Esophagus (tissue), 2 donors: Measurements from ENCODE around the gene EXTL1. TPM values are rescaled to one million over a fixed set of nuclear protein-coding genes. Genes with fewer than 3 reads are reported as not detected.

ENCODE experiments used
- H3K27ac ChIP-seq, 2 donors: one replicate each; pipeline ENCODE4 v1.5.1; 2013; ENCODE audit warnings: low read depth in 2 of 2, mild to moderate bottlenecking in 2 of 2, inconsistent platforms in 1 of 2, low read length in 1 of 2, moderate library complexity in 1 of 2
- H3K27me3 ChIP-seq, 2 donors: one replicate each; pipeline ENCODE4 v1.6.1; 2013; ENCODE audit warnings: low read length in 2 of 2, control low read depth in 1 of 2, mild to moderate bottlenecking in 1 of 2; ENCODE audit not compliant: insufficient read depth in 2 of 2, control insufficient read depth in 1 of 2
- H3K36me3 ChIP-seq, 2 donors: one replicate each; pipeline ENCODE4 v1.6.1; 2013; ENCODE audit warnings: low read length in 1 of 2; ENCODE audit not compliant: control insufficient read depth in 2 of 2, insufficient read depth in 2 of 2
- H3K4me1 ChIP-seq, 2 donors: one replicate each; pipeline ENCODE4 v1.6.1; 2013; ENCODE audit warnings: low read length in 1 of 2; ENCODE audit not compliant: control insufficient read depth in 2 of 2, insufficient read depth in 2 of 2
- H3K4me3 ChIP-seq, 2 donors: one replicate each; pipeline ENCODE4 v1.5.1; 2013; ENCODE audit warnings: low read length in 2 of 2, mild to moderate bottlenecking in 2 of 2, low read depth in 1 of 2, moderate library complexity in 1 of 2
- H3K9me3 ChIP-seq, 2 donors: one replicate each; pipeline ENCODE4 v1.6.1; 2013; ENCODE audit warnings: mild to moderate bottlenecking in 2 of 2, low read depth in 1 of 2, low read length in 1 of 2, moderate library complexity in 1 of 2; ENCODE audit not compliant: control insufficient read depth in 2 of 2, insufficient read depth in 1 of 2
- WGBS, 2 donors: extraction: QIAGEN DNeasy Blood & Tissue Kit; methylation state at CpG; one replicate each; pipeline ENCODE4 v1.1.7; 2013; 5-methylcytosine and 5-hydroxymethylcytosine counted together
- polyA plus RNA-seq, 2 donors: library from polyadenylated mRNA; stranded (reverse); fragments of 200-250 nt; gene quantifications; one replicate each; pipeline ENCODE4 v1.2.3, GENCODE V29; 2013
- donor health status: healthy with polysubstance abuse.
- donor health status: Bipolar disorder and iron deficiency.

EXTL1 gene
- polyA plus RNA-seq, 2 donors, result 0.09 to 0.45 TPM

DNA sequence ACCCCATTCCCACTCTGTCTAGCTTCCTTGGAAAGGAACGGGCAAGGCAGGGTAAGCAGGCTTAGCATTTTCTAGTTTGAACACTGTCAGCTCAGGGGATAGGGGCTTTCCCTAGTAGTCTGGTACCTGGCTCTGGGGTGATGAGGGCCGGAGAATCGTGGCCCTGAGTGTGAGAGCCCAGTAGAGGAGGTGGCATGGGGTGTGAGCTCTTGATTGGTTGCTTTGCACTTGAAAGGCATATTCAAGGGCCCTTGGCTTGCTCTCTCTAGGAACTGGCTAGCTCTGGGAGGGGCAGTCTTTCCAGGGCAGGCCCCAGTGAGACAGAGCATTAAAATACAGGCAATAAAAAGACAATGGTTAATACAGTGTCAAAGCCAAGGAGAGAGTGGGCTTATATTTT is 10.8 kb upstream of the EXTL1 start:
- Histone ChIP-seq H3K27ac (no peak overlapping the region), H3K36me3 (no peaks in the 10 kb centered on the region), H3K27me3 (no peaks in the 10 kb centered on the region), H3K9me3 (no peaks in the 10 kb centered on the region), H3K4me3 (no peak overlapping the region), H3K4me1 (peaks cover 0 to 2% of the 10 kb centered on the region in 2 donors)
- WGBS, 2 donors, result 76 to 77% methylated on average over 3 of the region's 3 CpGs

DNA sequence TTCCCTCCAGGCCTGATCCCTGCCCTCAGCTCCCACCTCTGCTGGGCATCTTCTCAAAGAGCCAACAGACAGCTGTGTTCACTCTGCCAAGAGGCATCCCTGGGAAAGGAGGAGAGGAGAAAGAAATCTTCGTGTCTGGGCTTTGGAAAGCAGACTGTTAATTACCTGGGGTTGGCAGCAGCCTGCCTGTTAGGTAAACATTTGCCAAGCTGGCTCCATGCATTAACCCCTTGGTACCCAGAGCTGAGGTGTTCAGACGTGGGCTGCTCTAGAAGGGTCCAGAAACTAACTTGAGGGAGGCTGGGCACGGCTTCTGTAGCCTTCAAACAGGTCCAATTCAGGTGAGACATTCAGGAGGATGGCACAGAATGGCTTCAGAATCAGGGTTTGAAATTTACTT is 8.7 kb upstream of the EXTL1 start:
- no peaks in the 10 kb centered on the region for H3K9me3 ChIP-seq
- no peaks in the 10 kb centered on the region for H3K4me1 ChIP-seq
- H3K36me3 ChIP-seq, result no peaks in the 10 kb centered on the region
- H3K4me3 ChIP-seq, result no peak overlapping the region
- no peaks in the 10 kb centered on the region for H3K27me3 ChIP-seq
- 42 to 53% methylated on average over 3 of the region's 3 CpGs for WGBS, 2 donors
- no peak overlapping the region for H3K27ac ChIP-seq

- 84 to 89% methylated on average over 2 of the region's 2 CpGs for WGBS, 2 donors
- H3K27me3 ChIP-seq, result no peaks in the 10 kb centered on the region
- H3K4me1 ChIP-seq, result no peaks in the 10 kb centered on the region
Measured at GRCh38 chr1:26014179-26014578, 7.4 kb upstream of the EXTL1 start.

GRCh38 chr1:26015358-26015757 is 6.2 kb upstream of the EXTL1 start:
- 62 to 67% methylated on average over 2 of the region's 2 CpGs for WGBS, 2 donors
- no peak overlapping the region for H3K27ac ChIP-seq

More at GRCh38 chr1:26014179-26014578, 7.4 kb upstream of the EXTL1 start:
- H3K27ac ChIP-seq, result no peak overlapping the region
- H3K4me3 ChIP-seq, result no peak overlapping the region
- no peaks in the 10 kb centered on the region for H3K36me3 ChIP-seq
- no peaks in the 10 kb centered on the region for H3K9me3 ChIP-seq

DNA sequence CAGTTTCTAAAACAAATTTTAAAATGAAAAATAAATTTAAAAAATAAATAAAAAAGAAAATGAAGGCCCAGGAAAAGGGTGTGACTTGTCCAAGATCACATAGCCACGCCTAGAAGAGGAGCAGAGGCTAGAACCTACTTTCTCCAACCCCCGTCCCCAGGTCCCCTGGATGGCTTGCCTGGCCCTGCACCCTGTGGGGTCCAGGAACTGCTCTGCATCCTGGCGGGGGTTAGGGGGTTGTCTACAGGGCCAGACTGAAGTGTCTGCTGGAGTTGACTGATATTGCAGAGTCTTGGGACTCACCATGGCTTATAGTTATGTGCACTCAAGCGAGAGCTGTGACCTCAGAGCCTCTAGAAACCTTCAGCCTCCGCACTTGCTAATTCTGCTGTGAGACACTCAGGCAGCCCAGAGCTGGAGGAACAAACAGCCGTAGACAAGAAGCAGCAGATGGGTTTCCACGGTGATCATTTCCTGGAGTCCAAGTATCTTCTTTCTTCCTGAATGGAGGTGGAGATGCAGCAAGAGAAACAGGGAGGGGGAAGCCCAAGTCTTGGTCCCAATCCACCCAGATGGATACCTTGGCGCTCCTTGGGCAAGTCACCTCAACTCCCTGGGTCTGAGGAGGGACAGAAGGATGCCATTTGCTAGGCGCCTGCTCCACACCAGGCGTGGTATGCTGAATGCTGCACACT is 5.2 kb upstream of the EXTL1 start:
- WGBS, 2 donors, result 73 to 84% methylated on average over 10 of the region's 10 CpGs
- no peaks in the 10 kb centered on the region for H3K36me3 ChIP-seq
- no peaks in the 10 kb centered on the region for H3K9me3 ChIP-seq
- no peaks in the 10 kb centered on the region for H3K4me1 ChIP-seq
- H3K4me3 ChIP-seq, result no peak overlapping the region
- no peaks in the 10 kb centered on the region for H3K27me3 ChIP-seq
- no peak overlapping the region for H3K27ac ChIP-seq

More at GRCh38 chr1:26015358-26015757, 6.2 kb upstream of the EXTL1 start:
- H3K4me1 ChIP-seq, result no peaks in the 10 kb centered on the region
- H3K27me3 ChIP-seq, result no peaks in the 10 kb centered on the region
- H3K4me3 ChIP-seq, result no peak overlapping the region
- no peaks in the 10 kb centered on the region for H3K9me3 ChIP-seq
- H3K36me3 ChIP-seq, result no peaks in the 10 kb centered on the region

DNA sequence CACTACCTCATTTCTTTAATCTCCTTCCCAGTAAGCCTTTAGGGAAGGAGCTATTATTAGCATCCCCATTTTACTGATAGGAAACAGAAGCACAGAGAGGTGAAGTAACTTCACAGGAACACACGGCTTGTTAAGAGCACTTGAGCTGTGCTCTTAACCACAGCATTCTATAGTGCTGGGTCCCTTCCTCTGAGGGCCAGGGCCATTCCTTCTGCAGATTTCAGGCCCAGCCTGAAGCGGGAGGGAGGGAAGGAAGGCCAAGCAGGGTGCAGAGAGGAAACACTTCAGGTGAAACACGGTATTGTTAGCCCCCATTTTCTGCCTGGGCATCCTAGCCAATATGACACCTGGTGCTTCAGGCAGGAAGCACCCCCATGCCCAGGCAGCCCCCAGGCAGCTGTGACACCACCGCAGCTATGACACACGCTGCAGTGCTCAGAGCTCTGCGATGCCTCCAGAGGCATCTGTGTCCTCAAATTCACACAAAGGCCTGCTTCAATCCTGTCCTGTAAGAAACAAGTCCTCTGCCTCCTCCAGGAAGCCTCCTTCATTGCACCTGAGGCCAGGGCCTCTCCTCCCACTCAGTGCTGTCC is 4.5 kb upstream of the EXTL1 start:
- H3K9me3 ChIP-seq, result no peaks in the 10 kb centered on the region
- no peak overlapping the region for H3K27ac ChIP-seq
- H3K27me3 ChIP-seq, result no peaks in the 10 kb centered on the region
- 69 to 71% methylated on average over 6 of the region's 6 CpGs for WGBS, 2 donors
- H3K4me3 ChIP-seq, result peak overlapping the region in 1 of 2 donors; percentile 4
- no peaks in the 10 kb centered on the region for H3K36me3 ChIP-seq
- H3K4me1 ChIP-seq, result peaks cover 0 to 1% of the 10 kb centered on the region in 2 donors

- Histone ChIP-seq H3K27me3 (no peaks in the 10 kb centered on the region), H3K9me3 (no peaks in the 10 kb centered on the region), H3K4me1 (peaks cover 0 to 3% of the 10 kb centered on the region in 2 donors), H3K27ac (no peak overlapping the region), H3K4me3 (no peak overlapping the region), H3K36me3 (no peaks in the 10 kb centered on the region)
- 46 to 54% methylated on average over 6 of the region's 6 CpGs for WGBS, 2 donors
Measured at GRCh38 chr1:26017606-26018005, 4.0 kb upstream of the EXTL1 start.

DNA sequence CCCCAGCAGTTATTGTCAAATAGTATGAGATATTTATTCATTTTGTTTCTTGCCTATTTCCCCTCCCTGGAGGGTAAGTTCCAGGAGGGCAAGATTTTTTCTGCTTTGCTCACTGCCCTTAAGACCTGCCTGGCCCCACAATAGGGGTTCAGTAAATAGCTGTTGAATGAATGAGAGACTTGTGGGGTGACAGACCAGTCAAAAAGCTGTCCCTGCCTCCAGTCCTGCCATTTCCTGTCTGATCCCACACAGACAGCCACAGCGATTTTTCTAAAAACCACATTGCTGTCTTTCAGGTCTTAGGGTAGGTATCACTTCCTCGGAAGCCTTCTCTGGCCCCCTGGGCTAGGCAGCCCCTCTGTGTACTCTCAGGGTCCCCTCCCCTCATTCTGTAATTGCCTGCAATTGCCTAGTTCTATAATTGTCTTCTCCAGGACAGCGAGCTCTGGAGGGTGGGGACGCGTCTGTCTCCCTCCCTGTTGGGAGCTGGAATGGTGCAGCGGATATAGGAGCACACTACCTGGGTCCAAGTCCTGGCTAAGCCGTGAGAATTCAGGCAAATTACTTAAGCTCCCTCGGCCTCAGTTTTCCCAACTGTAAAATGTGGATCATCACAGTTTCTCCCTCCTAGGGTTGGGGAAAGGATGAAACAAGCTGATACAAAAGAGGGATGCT is 1.8 kb upstream of the EXTL1 start:
- WGBS, 2 donors, result 77 to 79% methylated on average over 8 of the region's 8 CpGs
- no peak overlapping the region for H3K27ac ChIP-seq
- H3K36me3 ChIP-seq, result no peaks in the 10 kb centered on the region
- H3K9me3 ChIP-seq, result no peaks in the 10 kb centered on the region
- no peak overlapping the region for H3K4me3 ChIP-seq
- peaks cover 0 to 3% of the 10 kb centered on the region in 2 donors for H3K4me1 ChIP-seq
- H3K27me3 ChIP-seq, result no peaks in the 10 kb centered on the region

DNA sequence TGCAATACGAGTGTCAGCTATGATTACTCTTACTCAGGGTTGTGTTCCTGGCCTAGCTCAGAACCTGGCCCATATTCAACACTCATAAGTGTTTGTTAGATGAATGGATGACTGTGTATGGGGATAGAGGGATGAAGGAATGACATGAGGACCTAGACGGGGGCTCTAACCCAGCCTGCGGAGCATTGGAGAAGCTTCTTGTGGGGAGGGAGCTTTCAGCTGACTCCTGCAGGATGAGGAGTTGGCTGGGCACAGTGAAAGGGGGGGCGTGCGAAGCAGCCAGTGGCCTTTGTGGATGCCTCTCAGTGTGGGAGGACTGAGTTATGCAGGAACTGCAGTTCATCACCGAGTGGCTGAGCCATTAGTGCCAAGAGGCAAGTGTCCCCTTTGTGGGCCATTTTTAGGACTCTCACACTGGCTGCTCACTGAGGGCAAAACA is 1.2 kb upstream of the EXTL1 start:
- WGBS, 2 donors, result 53 to 63% methylated on average over 6 of the region's 6 CpGs
- H3K4me3 ChIP-seq, result no peak overlapping the region
- H3K27me3 ChIP-seq, result no peaks in the 10 kb centered on the region
- H3K4me1 ChIP-seq, result peaks cover 0 to 3% of the 10 kb centered on the region in 2 donors
- no peak overlapping the region for H3K27ac ChIP-seq
- no peaks in the 10 kb centered on the region for H3K36me3 ChIP-seq
- H3K9me3 ChIP-seq, result no peaks in the 10 kb centered on the region
